Kidney (tissue), 14 donors: ENCODE measurements around the gene DENND4A. TPM values are rescaled to one million over a fixed set of nuclear protein-coding genes. Genes with fewer than 3 reads are reported as not detected.

ENCODE experiments used
- DNase-seq, 5 donors: peaks; one replicate each; pipeline ENCODE4 v3.0.0-alpha.2; 2013 to 2020
- FAIRE-seq: peaks from 2 replicates; lab custom pipeline; 2012; peaks lifted over from hg19 to GRCh38; lab: Jason Lieb, UNC
- H3K27ac ChIP-seq, 2 donors: one replicate each; pipeline ENCODE4 v1.7.0; 2013; ENCODE audit warnings: low read depth in 2 of 2, low read length in 2 of 2, inconsistent platforms in 1 of 2
- H3K27me3 ChIP-seq: one replicate; pipeline ENCODE4 v1.7.1; 2013; ENCODE audit warnings: low read length, inconsistent platforms; ENCODE audit not compliant: control insufficient read depth, insufficient read depth
- H3K36me3 ChIP-seq, 3 donors: one replicate each; pipeline versions ENCODE4 v1.7.0 to v1.7.1; 2013; ENCODE audit warnings: low read length in 3 of 3, control low read depth in 1 of 3, inconsistent platforms in 1 of 3; ENCODE audit not compliant: insufficient read depth in 3 of 3, control insufficient read depth in 2 of 3
- H3K4me1 ChIP-seq, 3 donors: one replicate each; pipeline versions ENCODE4 v1.7.0 to v1.7.1; 2013; ENCODE audit warnings: low read length in 3 of 3, inconsistent platforms in 1 of 3, low read depth in 1 of 3; ENCODE audit not compliant: control insufficient read depth in 2 of 3, insufficient read depth in 2 of 3
- H3K4me3 ChIP-seq, 3 donors: one replicate each; pipeline versions ENCODE4 v1.7.0 to v1.8.1; 2013; ENCODE audit warnings: low read length in 3 of 3, control low read depth in 1 of 3, inconsistent platforms in 1 of 3
- H3K9ac ChIP-seq, 3 donors: one replicate each; pipeline versions ENCODE4 v1.7.0 to v1.7.1; 2013; ENCODE audit warnings: low read length in 3 of 3, control low read depth in 1 of 3, inconsistent platforms in 1 of 3
- H3K9me3 ChIP-seq, 3 donors: one replicate each; pipeline versions ENCODE4 v1.7.0 to v1.7.1; 2013; ENCODE audit warnings: low read length in 3 of 3, control low read depth in 1 of 3, inconsistent platforms in 1 of 3; ENCODE audit not compliant: control insufficient read depth in 2 of 3, insufficient read depth in 1 of 3
- intact Hi-C: fragments of 100-400 bp; cut with DNase I; formaldehyde crosslinking; loops from one replicate; pipeline ENCODE4 v1.11.1; 2022
- polyA plus RNA-seq: library from polyadenylated mRNA; stranded (reverse); fragments of 350-450 nt; fragmentation: Illumina TruSeq; extraction: RNeasy Lipid Tissue Mini Kit (QIAGEN cat#74804); gene quantifications from one replicate; pipeline ENCODE4 v1.2.3, GENCODE V29; 2014; ENCODE audit warnings: low read depth, low replicate concordance; ENCODE audit not compliant: insufficient read depth
- total RNA-seq: library from RNA; stranded (reverse); fragmentation: NEBNext Ultra II Directional; extraction: Animal tissue kit (Norgen Biotek cat#: 25700); gene quantifications from one replicate; pipeline ENCODE4 v1.2.1, GENCODE V29; 2021
- TF ChIP-seq, protein P1 (sequence below): IDR thresholded peaks from 3 replicates; pipeline ENCODE4 v1.5.1; 2012; ENCODE audit warnings: mild to moderate bottlenecking, moderate library complexity, borderline replicate concordance; ENCODE audit not compliant: insufficient read depth; ENCODE audit errors: extremely low read depth
- donor health status: control.
- donor health status: control.
- donor health status: control.
- donor health status: control.
- donor health status: control.
- donor health status: DM: yes; HTN: yes; CAD: no.
- donor health status: Normal renal cell carcinoma (clear cell type).

DENND4A gene
- total and polyA plus RNA-seq, 2 donors from 2014 or later = 8.6 to 35.9 TPM

GRCh38 chr15:65822316-65822715, 30.2 kb upstream of the DENND4A start:
- Histone ChIP-seq H3K36me3 (no peaks in the 10 kb centered on the region), H3K27ac (no peak overlapping the region), H3K9ac (no peak overlapping the region), H3K4me3 (no peak overlapping the region), H3K27me3 (no peaks in the 10 kb centered on the region), H3K9me3 (no peaks in the 10 kb centered on the region), H3K4me1 (peaks cover 0 to 2% (median 0%) of the 10 kb centered on the region in 3 donors)
- intact Hi-C loops = no loop called here
- FAIRE-seq (no peak), DNase-seq (no peak)
- TF ChIP-seq, protein P1, sequence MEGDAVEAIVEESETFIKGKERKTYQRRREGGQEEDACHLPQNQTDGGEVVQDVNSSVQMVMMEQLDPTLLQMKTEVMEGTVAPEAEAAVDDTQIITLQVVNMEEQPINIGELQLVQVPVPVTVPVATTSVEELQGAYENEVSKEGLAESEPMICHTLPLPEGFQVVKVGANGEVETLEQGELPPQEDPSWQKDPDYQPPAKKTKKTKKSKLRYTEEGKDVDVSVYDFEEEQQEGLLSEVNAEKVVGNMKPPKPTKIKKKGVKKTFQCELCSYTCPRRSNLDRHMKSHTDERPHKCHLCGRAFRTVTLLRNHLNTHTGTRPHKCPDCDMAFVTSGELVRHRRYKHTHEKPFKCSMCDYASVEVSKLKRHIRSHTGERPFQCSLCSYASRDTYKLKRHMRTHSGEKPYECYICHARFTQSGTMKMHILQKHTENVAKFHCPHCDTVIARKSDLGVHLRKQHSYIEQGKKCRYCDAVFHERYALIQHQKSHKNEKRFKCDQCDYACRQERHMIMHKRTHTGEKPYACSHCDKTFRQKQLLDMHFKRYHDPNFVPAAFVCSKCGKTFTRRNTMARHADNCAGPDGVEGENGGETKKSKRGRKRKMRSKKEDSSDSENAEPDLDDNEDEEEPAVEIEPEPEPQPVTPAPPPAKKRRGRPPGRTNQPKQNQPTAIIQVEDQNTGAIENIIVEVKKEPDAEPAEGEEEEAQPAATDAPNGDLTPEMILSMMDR = no peak

- Histone ChIP-seq H3K4me1 (peaks cover 0 to 2% (median 0%) of the 10 kb centered on the region in 3 donors), H3K27ac (no peak overlapping the region), H3K4me3 (no peak overlapping the region), H3K9ac (no peak overlapping the region), H3K27me3 (no peaks in the 10 kb centered on the region), H3K36me3 (no peaks in the 10 kb centered on the region), H3K9me3 (no peaks in the 10 kb centered on the region)
- TF ChIP-seq, protein P1 = no peak
- DNase-seq (no peak), FAIRE-seq (no peak)
- intact Hi-C loops = no loop called here
Observed at GRCh38 chr15:65821070-65821469, 29.0 kb upstream of the DENND4A start.

DNA sequence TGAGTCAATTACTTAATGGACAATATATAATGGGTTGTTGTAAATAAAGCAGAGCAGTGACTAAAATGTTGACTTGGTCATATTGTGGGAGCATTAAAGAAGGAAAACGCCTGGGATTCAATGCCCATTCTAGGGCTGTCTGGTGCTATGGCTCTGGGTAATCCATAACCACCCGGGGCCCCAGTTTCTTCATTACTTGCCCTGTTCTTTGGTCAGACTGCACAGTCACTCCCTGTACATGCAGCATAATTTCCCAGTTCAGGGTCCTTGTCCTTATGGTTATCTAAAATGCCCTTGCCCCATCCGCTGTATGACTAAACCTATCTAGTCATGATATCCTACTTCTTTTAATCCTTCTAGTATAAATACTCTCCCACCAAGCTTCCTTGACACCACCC, 27.5 kb upstream of the DENND4A start:
- DNase-seq = no peak
- Histone ChIP-seq H3K4me1 (peaks cover 0 to 2% (median 0%) of the 10 kb centered on the region in 3 donors), H3K27me3 (no peaks in the 10 kb centered on the region), H3K9ac (no peak overlapping the region), H3K27ac (no peak overlapping the region), H3K9me3 (no peaks in the 10 kb centered on the region), H3K4me3 (no peak overlapping the region), H3K36me3 (no peaks in the 10 kb centered on the region)
- intact Hi-C loops = no loop called here
- TF ChIP-seq, protein P1 = no peak
- no peak for FAIRE-seq

GRCh38 chr15:65818927-65819562, 27.0 kb upstream of the DENND4A start:
- FAIRE-seq = no peak
- no peaks in the 10 kb centered on the region for H3K4me1 ChIP-seq
- H3K9me3 ChIP-seq = no peaks in the 10 kb centered on the region
- intact Hi-C loops = no loop called here
- no peak overlapping the region for H3K9ac ChIP-seq
- TF ChIP-seq, protein P1 = no peak
- H3K27ac ChIP-seq = no peak overlapping the region
- peak in 1 of 5 donors; percentile 34 for DNase-seq
- H3K36me3 ChIP-seq = no peaks in the 10 kb centered on the region
- H3K4me3 ChIP-seq = no peak overlapping the region
- H3K27me3 ChIP-seq = no peaks in the 10 kb centered on the region
